OCI-LY7 (cell line): ENCODE results near the gene PEPD. TPM values are rescaled to one million over a fixed set of nuclear protein-coding genes. Genes with fewer than 3 reads are reported as not detected.

Experiments
- BruUV-seq: library from RNA; stranded (reverse); fragments of 400-500 nt; replicated peaks from 2 replicates; lab custom pipeline; 2021; lab: Mats Ljungman, UMichigan
- CTCF ChIA-PET: fragments of 300-600 bp; sonication (Branson Sonifier 250); formaldehyde crosslinking; loops from one replicate; lab custom pipeline; 2022; ENCODE audit warnings: antibody characterized with exemption; ENCODE audit not compliant: unreplicated experiment; lab: Charles Lee
- POLR2A ChIA-PET: fragments of 300-600 bp; sonication (Branson Sonifier 250); formaldehyde crosslinking; loops from one replicate; lab custom pipeline; 2022; ENCODE audit warnings: antibody characterized with exemption; lab: Charles Lee
- DNase-seq: peaks from one replicate; pipeline ENCODE4 v3.0.0-alpha.2; 2015; ENCODE audit warnings: low spot score
- H2AFZ ChIP-seq: fragments of 200-600 bp; sonication (generic), shearing (Covaris generic); 2 replicates; pipeline ENCODE4 v1.6.1; 2014; ENCODE audit warnings: mild to moderate bottlenecking, antibody characterized with exemption, low read length, moderate library complexity
- H3K27ac ChIP-seq: fragments of 200-600 bp; sonication (generic); 2 replicates; pipeline ENCODE4 v1.5.1; 2014; ENCODE audit warnings: mixed run types, low read depth, mild to moderate bottlenecking, moderate library complexity, low read length, inconsistent platforms; ENCODE audit not compliant: poor library complexity, severe bottlenecking
- H3K36me3 ChIP-seq: fragments of 200-600 bp; sonication (generic); 2 replicates; pipeline ENCODE4 v1.6.1; 2014; ENCODE audit warnings: mild to moderate bottlenecking, antibody characterized with exemption, low read length, moderate library complexity, mixed read lengths; ENCODE audit not compliant: insufficient read depth
- H3K4me1 ChIP-seq: fragments of 200-600 bp; sonication (generic); 2 replicates; pipeline ENCODE4 v1.5.1; 2014; ENCODE audit warnings: mild to moderate bottlenecking, low read length; ENCODE audit not compliant: insufficient read depth, poor library complexity, severe bottlenecking
- H3K4me2 ChIP-seq: fragments of 200-600 bp; sonication (generic); 2 replicates; pipeline ENCODE4 v1.6.1; 2014; ENCODE audit warnings: mild to moderate bottlenecking, low read length
- H3K4me3 ChIP-seq: fragments of 200-600 bp; sonication (generic); 2 replicates; pipeline ENCODE4 v1.5.1; 2014; ENCODE audit warnings: mild to moderate bottlenecking, low read depth, low read length; ENCODE audit not compliant: poor library complexity, severe bottlenecking
- H3K79me2 ChIP-seq: fragments of 200-600 bp; sonication (generic); 2 replicates; pipeline ENCODE4 v1.6.1; 2016; ENCODE audit warnings: low read depth, mild to moderate bottlenecking, low read length, moderate library complexity, mixed read lengths; ENCODE audit not compliant: insufficient read depth
- H3K9me2 ChIP-seq: fragments of 200-600 bp; sonication (generic); 2 replicates; pipeline ENCODE4 v1.6.1; 2016; ENCODE audit warnings: mild to moderate bottlenecking, low read length, mixed read lengths; ENCODE audit not compliant: insufficient read depth
- H3K9me3 ChIP-seq: fragments of 200-600 bp; sonication (generic); 2 replicates; pipeline ENCODE4 v1.6.1; 2014; ENCODE audit warnings: mild to moderate bottlenecking, mixed run types, low read length, mixed read lengths
- H4K20me1 ChIP-seq: fragments of 200-600 bp; sonication (generic); 2 replicates; pipeline ENCODE4 v1.6.1; 2014; ENCODE audit warnings: mild to moderate bottlenecking, antibody characterized with exemption, low read length, moderate library complexity, mixed read lengths; ENCODE audit not compliant: insufficient read depth
- EZH2phosphoT487 ChIP-seq: fragments of 200-600 bp; sonication (generic); IDR thresholded peaks from 2 replicates; pipeline ENCODE4 v1.6.1; 2018; ENCODE audit warnings: low read depth, borderline replicate concordance, mild to moderate bottlenecking, mixed run types, antibody characterized with exemption, low read length, moderate library complexity, mixed read lengths
- intact Hi-C: fragments of 100-400 bp; cut with micrococcal nuclease; formaldehyde crosslinking; loops from one replicate; pipeline ENCODE4 v1.10.0; 2022; ENCODE audit not compliant: unreplicated experiment
- total RNA-seq, 2 experiments: library from RNA; depleted of rRNA in 1 of 2; stranded (reverse); fragments of >200 nt in 1 of 2; shearing (Covaris generic) in 1 of 2; gene quantifications; 2 replicates each; pipeline ENCODE4 v1.2.3, GENCODE V29; 2014 to 2022
- TF ChIP-seq, protein P1 (sequence below): fragments of 200-600 bp; sonication (generic); conservative IDR thresholded peaks from 2 replicates; pipeline ENCODE4 v1.5.1; 2014; ENCODE audit warnings: mild to moderate bottlenecking, antibody characterized with exemption, low read length, moderate library complexity, mixed read lengths

PEPD gene
- total RNA-seq, 2 experiments from 2014 or later: 24.4 to 29.7 TPM

DNA sequence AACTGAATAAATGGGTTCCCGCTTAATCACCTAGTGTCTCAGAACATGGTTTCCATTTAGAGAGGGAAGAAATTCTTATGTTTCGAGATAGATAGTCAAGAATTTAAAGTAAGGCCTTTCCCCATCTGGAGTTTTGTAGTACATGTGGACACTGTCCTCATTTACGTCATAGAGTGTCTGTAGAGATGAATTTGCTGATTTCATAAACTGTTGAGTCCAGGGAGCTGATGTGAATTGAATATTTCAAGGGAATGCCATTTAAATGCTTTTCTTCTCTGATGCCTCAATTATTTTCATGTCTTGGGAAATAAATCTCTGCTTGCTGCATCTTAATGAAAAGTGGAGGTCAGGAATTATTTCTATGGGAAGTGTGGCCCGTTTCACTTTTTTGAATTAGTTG lies 138.6 kb downstream of the PEPD start:
- no TSS peak for BruUV-seq

DNA sequence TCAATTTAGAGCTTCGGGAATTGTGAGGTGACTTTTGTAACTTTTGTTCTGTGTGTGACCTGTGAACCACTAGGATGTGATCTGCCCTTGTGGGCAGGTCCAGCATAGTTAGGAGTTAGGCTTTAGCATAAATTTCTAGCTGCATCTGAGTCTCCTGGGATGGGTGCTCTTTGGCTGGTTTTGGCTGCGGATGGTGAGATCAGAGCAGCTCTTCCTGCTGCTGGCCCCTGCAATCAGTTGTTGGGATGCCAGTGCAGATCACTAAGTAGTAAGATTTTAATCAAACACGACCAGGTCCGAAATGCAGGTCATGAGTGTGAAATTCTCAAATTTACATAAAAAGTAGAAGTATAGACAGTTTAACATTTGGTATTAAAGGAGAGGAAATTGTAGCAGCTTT lies 139.6 kb downstream of the PEPD start:
- TF ChIP-seq EZH2phosphoT487: no peak
- TF ChIP-seq, protein P1, sequence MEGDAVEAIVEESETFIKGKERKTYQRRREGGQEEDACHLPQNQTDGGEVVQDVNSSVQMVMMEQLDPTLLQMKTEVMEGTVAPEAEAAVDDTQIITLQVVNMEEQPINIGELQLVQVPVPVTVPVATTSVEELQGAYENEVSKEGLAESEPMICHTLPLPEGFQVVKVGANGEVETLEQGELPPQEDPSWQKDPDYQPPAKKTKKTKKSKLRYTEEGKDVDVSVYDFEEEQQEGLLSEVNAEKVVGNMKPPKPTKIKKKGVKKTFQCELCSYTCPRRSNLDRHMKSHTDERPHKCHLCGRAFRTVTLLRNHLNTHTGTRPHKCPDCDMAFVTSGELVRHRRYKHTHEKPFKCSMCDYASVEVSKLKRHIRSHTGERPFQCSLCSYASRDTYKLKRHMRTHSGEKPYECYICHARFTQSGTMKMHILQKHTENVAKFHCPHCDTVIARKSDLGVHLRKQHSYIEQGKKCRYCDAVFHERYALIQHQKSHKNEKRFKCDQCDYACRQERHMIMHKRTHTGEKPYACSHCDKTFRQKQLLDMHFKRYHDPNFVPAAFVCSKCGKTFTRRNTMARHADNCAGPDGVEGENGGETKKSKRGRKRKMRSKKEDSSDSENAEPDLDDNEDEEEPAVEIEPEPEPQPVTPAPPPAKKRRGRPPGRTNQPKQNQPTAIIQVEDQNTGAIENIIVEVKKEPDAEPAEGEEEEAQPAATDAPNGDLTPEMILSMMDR: no peak
- Histone ChIP-seq H3K4me2 (no peak overlapping the region), H3K27ac (no peak overlapping the region), H2AFZ (no peak overlapping the region), H3K79me2 (peaks cover 64% of the 10 kb centered on the region), H3K4me3 (no peak overlapping the region), H4K20me1 (peaks cover 35% of the 10 kb centered on the region), H3K36me3 (peaks cover 63% of the 10 kb centered on the region), H3K4me1 (peaks cover 1% of the 10 kb centered on the region), H3K9me2 (no peaks in the 10 kb centered on the region), H3K9me3 (no peaks in the 10 kb centered on the region)
- ChIA-PET POLR2A (interaction anchor here (0.5 kb wide), 1 partner anchor 867 kb away, joined by 3 read pairs; no protein-coding TSS in a partner anchor), CTCF (no interaction called here)
- no peak for DNase-seq
- BruUV-seq: TSS peak; percentile 1
- intact Hi-C loops: no loop called here

More for the DNA sequence above, 138.6 kb downstream of the PEPD start:
- H3K9me3 ChIP-seq: no peaks in the 10 kb centered on the region
- POLR2A ChIA-PET: no interaction called here
- H3K4me3 ChIP-seq: no peak overlapping the region
- no peak overlapping the region for H3K27ac ChIP-seq
- intact Hi-C loops: no loop called here
- H3K79me2 ChIP-seq: peaks cover 54% of the 10 kb centered on the region
- H3K4me2 ChIP-seq: no peak overlapping the region
- H3K36me3 ChIP-seq: peaks cover 62% of the 10 kb centered on the region
- CTCF ChIA-PET: no interaction called here
- H2AFZ ChIP-seq: no peak overlapping the region
- no peak for DNase-seq
- no peaks in the 10 kb centered on the region for H3K4me1 ChIP-seq
- H4K20me1 ChIP-seq: peaks cover 25% of the 10 kb centered on the region
- no peak for TF ChIP-seq EZH2phosphoT487
- TF ChIP-seq, protein P1: no peak
- H3K9me2 ChIP-seq: no peaks in the 10 kb centered on the region

DNA sequence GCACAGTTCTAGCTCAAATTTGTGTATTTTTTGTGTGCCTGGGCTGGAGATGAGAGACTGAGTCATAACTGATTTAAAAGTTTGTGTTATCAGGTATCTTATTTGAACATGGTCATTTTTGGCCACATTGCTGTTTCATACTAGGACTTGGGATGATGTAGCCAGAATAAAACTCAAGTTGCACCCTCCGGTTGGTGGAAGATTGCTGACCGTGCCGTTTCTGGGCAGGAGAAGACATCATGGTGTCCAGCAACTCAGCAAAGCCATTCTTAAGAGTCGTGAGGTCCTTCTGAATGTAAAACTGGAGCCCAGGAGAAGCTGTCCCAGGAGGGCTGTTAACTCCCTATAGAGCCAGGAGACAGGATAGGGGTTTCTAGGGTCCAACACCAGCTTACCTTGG lies 140.5 kb downstream of the PEPD start:
- Histone ChIP-seq H3K27ac (no peak overlapping the region), H3K4me2 (no peak overlapping the region), H3K4me1 (peaks cover 10% of the 10 kb centered on the region), H3K4me3 (no peak overlapping the region), H2AFZ (no peak overlapping the region), H3K79me2 (peaks cover 73% of the 10 kb centered on the region), H3K9me2 (no peaks in the 10 kb centered on the region), H4K20me1 (peaks cover 44% of the 10 kb centered on the region), H3K36me3 (peaks cover 67% of the 10 kb centered on the region), H3K9me3 (no peaks in the 10 kb centered on the region)
- no peak for TF ChIP-seq EZH2phosphoT487
- TF ChIP-seq, protein P1: no peak
- intact Hi-C loops: no loop called here
- DNase-seq: no peak
- ChIA-PET POLR2A (no interaction called here), CTCF (no interaction called here)
- BruUV-seq: no TSS peak
